Coronary artery (tissue), 2 donors: ENCODE data around the gene CACNA1A.

ENCODE experiments used
- DNase-seq: peaks from one replicate; pipeline ENCODE4 v3.0.0-alpha.2; 2017; ENCODE audit warnings: low spot score
- H3K27ac ChIP-seq, 2 donors: fragments of 200-600 bp; sonication (generic); one replicate each; pipeline ENCODE4 v1.5.1; 2016 to 2019
- H3K4me3 ChIP-seq: fragments of 200-600 bp; sonication (generic); 2 replicates; pipeline ENCODE4 v1.5.1; 2016; ENCODE audit warnings: mild to moderate bottlenecking, moderate library complexity
- CTCF ChIP-seq: fragments of 200-600 bp; sonication (generic); IDR thresholded peaks from one replicate; pipeline ENCODE4 v1.5.1; 2019; ENCODE audit warnings: antibody characterized with exemption

The CACNA1A gene

GRCh38 chr19:13303381-13304129 lies 202.7 kb downstream of the CACNA1A start:
- DNase-seq: no peak
- Histone ChIP-seq H3K4me3 (no peak overlapping the region), H3K27ac (no peak overlapping the region)
- TF ChIP-seq CTCF: no peak

GRCh38 chr19:13302526-13303270 lies 203.6 kb downstream of the CACNA1A start:
- Histone ChIP-seq H3K27ac (no peak overlapping the region), H3K4me3 (no peak overlapping the region)
- no peak for TF ChIP-seq CTCF
- DNase-seq: no peak

GRCh38 chr19:13301627-13302334 lies 204.5 kb downstream of the CACNA1A start:
- TF ChIP-seq CTCF: no peak
- no peak for DNase-seq
- H3K27ac ChIP-seq: no peak overlapping the region
- no peak overlapping the region for H3K4me3 ChIP-seq

GRCh38 chr19:13300421-13301030 lies 205.8 kb downstream of the CACNA1A start:
- Histone ChIP-seq H3K4me3 (no peak overlapping the region), H3K27ac (no peak overlapping the region)
- no peak for DNase-seq
- TF ChIP-seq CTCF: no peak

GRCh38 chr19:13299838-13300237 lies 206.4 kb downstream of the CACNA1A start:
- no peak for TF ChIP-seq CTCF
- Histone ChIP-seq H3K4me3 (no peak overlapping the region), H3K27ac (no peak overlapping the region)
- DNase-seq: no peak

- H3K27ac ChIP-seq: no peak overlapping the region
- no peak for DNase-seq
- TF ChIP-seq CTCF: no peak
- peak overlapping the region; percentile 47 for H3K4me3 ChIP-seq
Measured at GRCh38 chr19:13298565-13299481, 207.5 kb downstream of the CACNA1A start.
